Esophagus squamous epithelium (tissue), 5 donors: ENCODE measurements around the gene ARHGEF12. TPM values are rescaled to one million over a fixed set of nuclear protein-coding genes. Genes with fewer than 3 reads are reported as not detected.
A peak's percentile ranks its signal among the peaks of the same experiment; 100 is the strongest.

Experiments used
- DNase-seq: peaks from one replicate; lab custom pipeline; 2025; lab: John Stamatoyannopoulos, UW
- H3K27ac ChIP-seq, 4 donors: fragments of 200-600 bp; sonication (generic); one replicate each; pipeline ENCODE4 v1.5.1; 2016 to 2019; ENCODE audit warnings: mild to moderate bottlenecking in 1 of 4
- H3K27me3 ChIP-seq, 4 donors: fragments of 200-600 bp; sonication (generic); 1 replicate in 3 of 4; 2 replicates in 1 of 4; pipeline versions ENCODE4 v1.5.1 to v1.6.0; 2017 to 2021; ENCODE audit warnings: antibody characterized with exemption in 1 of 4
- H3K36me3 ChIP-seq, 3 donors: fragments of 200-600 bp; sonication (generic); one replicate each; pipeline ENCODE4 v1.5.1; 2016 to 2019
- H3K4me1 ChIP-seq, 3 donors: fragments of 200-600 bp; sonication (generic); one replicate each; pipeline ENCODE4 v1.5.1; 2017 to 2019
- H3K4me3 ChIP-seq, 4 donors: fragments of 200-600 bp; sonication (generic); 1 replicate in 3 of 4; 2 replicates in 1 of 4; pipeline ENCODE4 v1.5.1; 2016 to 2019; ENCODE audit warnings: mild to moderate bottlenecking in 2 of 4, moderate library complexity in 1 of 4
- H3K9me3 ChIP-seq, 3 donors: fragments of 200-600 bp; sonication (generic); one replicate each; pipeline ENCODE4 v1.5.1; 2016 to 2019
- CTCF ChIP-seq, 6 experiments: fragments of 450-650 bp in 4 of 6; fragments of 200-600 bp in 2 of 6; sonication (generic) in 2 of 6; IDR thresholded peaks; one replicate each; pipeline ENCODE4 v1.5.1; 2016 to 2019; ENCODE audit warnings: antibody characterized with exemption in 6 of 6, mild to moderate bottlenecking in 4 of 6, moderate library complexity in 4 of 6
- POLR2A ChIP-seq, 4 donors: fragments of 450-650 bp; IDR thresholded peaks; one replicate each; pipeline ENCODE4 v1.6.1; 2017; ENCODE audit warnings: antibody characterized with exemption in 4 of 4, mild to moderate bottlenecking in 4 of 4, moderate library complexity in 3 of 4
- whole genome bisulfite sequencing, 2 donors: methylation state at CpG; one replicate each; pipeline ENCODE4 v1.1.5; 2018; 5-methylcytosine and 5-hydroxymethylcytosine counted together
- intact Hi-C: fragments of 100-400 bp; cut with DNase I; formaldehyde crosslinking; loops from one replicate; pipeline ENCODE4 v1.15.0; 2022
- total RNA-seq, 4 donors: library from RNA; depleted of rRNA; stranded (reverse); fragments of >200 nt; gene quantifications; one replicate each; pipeline ENCODE4 v1.1.0, GENCODE V29; 2016
- donor health status: DM: yes; HTN: yes; CAD: no.

The ARHGEF12 gene
- total RNA-seq, 4 donors from 2014 or later, result 57.4 to 106 (median 70.7) TPM

- Histone ChIP-seq H3K4me1 (peaks cover 0 to 47% (median 23%) of the 10 kb centered on the region in 3 donors), H3K27me3 (no peaks in the 10 kb centered on the region), H3K9me3 (no peaks in the 10 kb centered on the region), H3K36me3 (no peaks in the 10 kb centered on the region), H3K4me3 (no peak overlapping the region), H3K27ac (peak overlapping the region in 2 of 4 donors; percentile 3 to 36)
- no peak for DNase-seq
- no peak for TF ChIP-seq CTCF (IDR thresholded peaks at IDR 0.05)
- no peak for TF ChIP-seq POLR2A (IDR thresholded peaks at IDR 0.05)
- intact Hi-C loops, result no loop called here
- WGBS, 2 donors, result 60 to 79% methylated on average over 6 of the region's 6 CpGs
These were observed 56.1 kb downstream of the ARHGEF12 start for GRCh38 chr11:120392314-120392713.

- DNase-seq, result no peak
- H3K9me3 ChIP-seq, result no peaks in the 10 kb centered on the region
- no peak overlapping the region for H3K4me3 ChIP-seq
- WGBS, 2 donors, result 85 to 97% methylated on average over 2 of the region's 2 CpGs
- H3K27me3 ChIP-seq, result no peaks in the 10 kb centered on the region
- intact Hi-C loops, result no loop called here
- no peaks in the 10 kb centered on the region for H3K36me3 ChIP-seq
- TF ChIP-seq CTCF (IDR thresholded peaks at IDR 0.05), result no peak
- TF ChIP-seq POLR2A (IDR thresholded peaks at IDR 0.05), result no peak
- peaks cover 0 to 43% (median 23%) of the 10 kb centered on the region in 3 donors for H3K4me1 ChIP-seq
- H3K27ac ChIP-seq, result no peak overlapping the region
These were observed 56.6 kb downstream of the ARHGEF12 start for GRCh38 chr11:120392793-120393192.

DNA sequence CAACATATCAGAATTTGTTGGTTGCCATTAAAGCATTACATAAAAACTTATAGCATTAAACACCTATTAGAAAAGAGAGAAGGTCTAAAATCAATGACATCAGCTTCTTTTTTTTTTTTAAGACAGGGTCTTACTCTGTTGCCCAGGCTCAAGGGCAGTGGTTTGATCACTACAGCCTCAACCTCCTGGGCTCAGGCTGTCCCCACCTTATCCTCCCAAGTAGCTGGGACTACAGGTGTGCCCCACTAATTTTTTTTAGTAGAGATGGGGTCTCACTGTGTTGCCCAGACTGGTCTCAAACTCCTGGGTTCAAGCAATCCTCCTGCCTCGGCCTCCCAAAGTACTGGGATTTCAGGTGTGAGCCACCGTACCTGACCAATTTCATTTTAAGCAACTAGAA, 57.9 kb downstream of the ARHGEF12 start:
- no peak for DNase-seq
- Histone ChIP-seq H3K4me1 (peaks cover 0 to 39% (median 23%) of the 10 kb centered on the region in 3 donors), H3K9me3 (no peaks in the 10 kb centered on the region), H3K36me3 (no peaks in the 10 kb centered on the region), H3K4me3 (no peak overlapping the region), H3K27me3 (no peaks in the 10 kb centered on the region), H3K27ac (no peak overlapping the region)
- WGBS, 2 donors, result 100% methylated on average over 1 of the region's 2 CpGs; no CpG with 5 or more reads in 1 of the 2 donors
- intact Hi-C loops, result no loop called here
- TF ChIP-seq POLR2A (IDR thresholded peaks at IDR 0.05), result no peak
- TF ChIP-seq CTCF (IDR thresholded peaks at IDR 0.05), result no peak

DNA sequence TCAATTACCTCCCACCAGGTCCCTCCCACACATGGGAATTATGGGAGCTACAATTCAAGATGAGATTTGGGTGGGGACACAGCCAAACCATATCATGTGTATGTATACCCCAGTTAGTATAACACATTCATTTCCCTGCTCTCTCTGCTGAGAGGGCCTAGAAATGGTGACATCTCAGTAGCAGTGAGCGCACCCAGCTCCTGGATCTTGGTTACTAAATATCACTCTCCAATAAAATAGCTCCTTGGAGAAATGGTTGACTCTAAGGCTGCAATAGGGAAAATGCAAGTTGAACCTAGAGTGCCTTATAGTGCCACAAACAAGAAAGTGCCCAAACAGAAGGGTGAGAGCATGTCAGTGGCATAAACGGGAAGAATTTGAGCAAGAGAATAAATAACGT, 59.6 kb downstream of the ARHGEF12 start:
- H3K4me3 ChIP-seq, result no peak overlapping the region
- no peaks in the 10 kb centered on the region for H3K9me3 ChIP-seq
- H3K36me3 ChIP-seq, result no peaks in the 10 kb centered on the region
- no peak overlapping the region for H3K27ac ChIP-seq
- WGBS, 2 donors, result 85 to 88% methylated on average over 3 of the region's 3 CpGs
- no peak for DNase-seq
- no peaks in the 10 kb centered on the region for H3K27me3 ChIP-seq
- no peak for TF ChIP-seq CTCF (IDR thresholded peaks at IDR 0.05)
- TF ChIP-seq POLR2A (IDR thresholded peaks at IDR 0.05), result no peak
- peaks cover 8 to 45% (median 27%) of the 10 kb centered on the region in 3 donors for H3K4me1 ChIP-seq
- intact Hi-C loops, result no loop called here

- WGBS, 2 donors, result 78 to 85% methylated on average over 2 of the region's 2 CpGs
- Histone ChIP-seq H3K36me3 (no peaks in the 10 kb centered on the region), H3K9me3 (no peaks in the 10 kb centered on the region), H3K27ac (no peak overlapping the region), H3K27me3 (no peaks in the 10 kb centered on the region), H3K4me1 (peaks cover 8 to 39% (median 14%) of the 10 kb centered on the region in 3 donors), H3K4me3 (no peak overlapping the region)
- no peak for DNase-seq
- intact Hi-C loops, result no loop called here
- TF ChIP-seq POLR2A (IDR thresholded peaks at IDR 0.05) (no peak), CTCF (IDR thresholded peaks at IDR 0.05) (no peak)
These were observed 61.9 kb downstream of the ARHGEF12 start for GRCh38 chr11:120398132-120398531.
